IPS-NIHi11 (cell line): ENCODE data around the gene SLF1.

Source experiments
- DNase-seq: peaks from one replicate; pipeline ENCODE4 v3.0.0; 2012; ENCODE audit warnings: mixed read lengths, low spot score

The SLF1 gene

DNA sequence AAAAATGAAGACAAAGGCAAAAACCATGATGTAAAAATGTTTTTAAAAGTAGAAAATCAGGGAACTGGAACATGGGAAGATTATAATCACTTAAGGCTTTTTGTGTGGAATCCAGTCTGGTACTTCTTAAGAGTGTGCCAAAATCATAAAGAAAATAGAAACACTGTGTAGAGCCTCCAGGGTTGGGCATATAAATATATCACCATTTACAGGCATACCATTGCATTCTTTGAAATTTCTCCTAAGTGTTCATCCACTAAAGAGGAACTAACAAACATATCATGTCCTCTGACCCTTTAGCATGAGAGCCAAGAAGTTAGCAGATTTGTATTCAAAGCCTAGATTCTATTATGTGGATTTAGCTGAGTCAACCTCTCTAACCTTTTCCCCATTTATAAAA lies 93.3 kb downstream of the SLF1 start:
- DNase-seq = no peak

GRCh38 chr5:94715768-94716167 lies 97.3 kb downstream of the SLF1 start:
- DNase-seq = no peak

- no peak for DNase-seq
These were observed 106.7 kb downstream of the SLF1 start for GRCh38 chr5:94725142-94725541.

- no peak for DNase-seq
These were observed 113.0 kb downstream of the SLF1 start for GRCh38 chr5:94731471-94731870.

DNA sequence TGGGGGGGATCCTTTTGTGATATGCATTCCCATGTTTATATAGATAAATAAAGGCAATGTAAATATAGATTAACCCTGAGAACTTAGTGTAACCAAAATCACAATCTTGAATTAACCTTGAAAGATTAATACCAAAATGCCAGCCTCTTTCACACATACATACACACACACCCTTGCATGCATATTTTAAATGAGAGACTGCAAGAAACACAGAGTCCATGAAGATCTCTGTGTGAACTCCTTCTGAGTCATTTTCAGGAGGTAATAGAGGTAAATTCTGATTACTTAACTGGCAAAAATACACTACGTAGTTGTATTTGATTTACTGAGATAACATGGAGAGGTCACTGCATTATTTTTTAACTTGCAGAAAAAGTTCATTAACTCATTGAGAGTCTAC lies 118.0 kb downstream of the SLF1 start:
- DNase-seq = no peak

DNA sequence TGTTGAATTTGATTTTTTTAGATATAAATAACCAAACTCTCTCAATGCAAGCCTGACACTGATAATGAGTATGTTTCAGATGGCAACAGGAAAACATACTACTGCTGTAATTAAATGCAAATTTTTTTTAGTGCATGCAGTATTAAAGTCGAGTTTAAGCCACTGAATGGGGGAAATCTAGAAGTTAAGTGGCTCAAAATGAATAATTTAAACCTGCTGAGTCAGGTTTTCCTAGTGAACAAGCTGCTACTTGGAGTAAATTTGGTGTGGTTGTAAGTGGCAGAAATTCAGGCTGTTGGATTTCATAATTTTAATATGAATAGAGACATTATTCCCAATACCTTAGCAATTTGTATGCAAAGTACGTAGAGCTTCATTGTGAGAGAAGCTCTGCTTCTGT lies 121.8 kb downstream of the SLF1 start:
- DNase-seq = no peak

DNA sequence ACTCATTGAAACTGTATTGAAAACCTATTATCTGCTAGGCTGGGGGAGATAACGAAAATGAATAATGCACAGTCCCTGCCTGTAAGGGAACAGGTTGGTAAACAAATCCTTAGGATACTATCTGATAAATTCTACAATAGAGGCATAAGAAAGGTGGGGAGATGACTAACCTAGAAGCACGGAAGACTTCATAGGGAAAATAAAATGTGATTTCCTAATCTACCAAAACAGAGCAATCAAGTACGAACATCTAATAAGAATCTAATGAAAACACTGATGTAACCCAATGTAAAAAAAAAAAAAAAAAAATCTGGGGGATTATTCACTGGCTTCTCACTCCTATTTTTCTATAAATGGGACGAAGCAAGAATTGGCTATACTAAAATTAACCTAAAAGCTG lies 124.4 kb downstream of the SLF1 start:
- DNase-seq = no peak

- no peak for DNase-seq
These were observed 126.4 kb downstream of the SLF1 start for GRCh38 chr5:94744906-94745305.

GRCh38 chr5:94745786-94746730 lies 127.6 kb downstream of the SLF1 start:
- no peak for DNase-seq

DNA sequence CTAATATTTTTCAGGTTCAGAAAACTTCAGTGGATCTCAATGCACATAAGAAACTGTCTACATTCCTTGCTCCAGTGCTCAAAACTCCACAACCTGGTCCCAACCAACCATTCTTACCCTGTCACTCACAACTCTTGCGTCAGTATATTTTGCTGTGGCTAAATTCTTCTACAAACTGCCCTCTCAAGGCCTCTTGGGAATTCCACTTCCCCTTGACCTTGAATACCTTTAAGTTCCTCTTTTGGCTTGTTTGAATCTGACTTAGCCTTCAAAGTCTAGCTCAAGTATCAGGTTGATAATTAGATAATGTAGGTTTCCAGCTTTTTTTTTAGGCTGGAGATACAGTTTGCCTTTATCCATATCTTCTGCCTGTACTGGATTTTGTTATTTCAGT lies 128.3 kb downstream of the SLF1 start:
- DNase-seq = no peak
